Activated naive CD4-positive, alpha-beta T cell treated with anti-CD3 and anti-CD28 coated beads for 36 hours (primary cell): ENCODE measurements around the gene TMEM266. TPM values are rescaled to one million over a fixed set of nuclear protein-coding genes. Genes with fewer than 3 reads are reported as not detected.

Source experiments
- CTCF ChIA-PET: fragments of 350-600 bp; sonication (Branson Sonifier 250); formaldehyde crosslinking; loops from one replicate; lab custom pipeline; 2021; ENCODE audit warnings: antibody characterized with exemption; lab: Charles Lee
- DNase-seq: peaks from one replicate; pipeline ENCODE4 v3.0.0-alpha.2; 2020
- H3K27ac Mint-ChIP-seq: one replicate; pipeline ENCODE4 v1.8.0; 2021; ENCODE audit warnings: mild to moderate bottlenecking, mixed read lengths
- H3K27me3 Mint-ChIP-seq: one replicate; pipeline ENCODE4 v1.8.0; 2021; ENCODE audit warnings: low read depth, mixed read lengths
- H3K36me3 Mint-ChIP-seq: one replicate; pipeline ENCODE4 v1.8.0; 2021; ENCODE audit warnings: low read depth, mixed read lengths
- H3K4me1 Mint-ChIP-seq: one replicate; pipeline ENCODE4 v1.8.0; 2021; ENCODE audit warnings: low read depth, mixed read lengths
- H3K4me3 Mint-ChIP-seq: one replicate; pipeline ENCODE4 v1.8.0; 2021; ENCODE audit warnings: mild to moderate bottlenecking, moderate library complexity, mixed read lengths
- H3K9me3 Mint-ChIP-seq: one replicate; pipeline ENCODE4 v1.8.0; 2021; ENCODE audit warnings: mixed read lengths
- intact Hi-C: fragments of 100-400 bp; cut with micrococcal nuclease; formaldehyde crosslinking; loops from one replicate; pipeline ENCODE4 v1.15.1; 2023
- total RNA-seq, 2 experiments: library from RNA; stranded (reverse); gene quantifications; one replicate each; pipeline ENCODE4 v1.2.3, GENCODE V29; 2021

TMEM266 gene
- total RNA-seq, 2 experiments from 2014 or later = not detected

GRCh38 chr15:76158815-76159214, 99.0 kb downstream of the TMEM266 start:
- intact Hi-C loops = no loop called here
- peaks cover 6% of the 10 kb centered on the region for H3K4me1 Mint-ChIP-seq
- no peak overlapping the region for H3K27ac Mint-ChIP-seq
- no peak for DNase-seq
- no peaks in the 10 kb centered on the region for H3K36me3 Mint-ChIP-seq
- no peaks in the 10 kb centered on the region for H3K27me3 Mint-ChIP-seq
- no peak overlapping the region for H3K4me3 Mint-ChIP-seq
- CTCF ChIA-PET = interaction anchor here (0.6 to 1.6 kb wide), 2 partner anchors 8 to 10 kb away, joined by 3 to 4 read pairs; no protein-coding TSS in a partner anchor
- no peaks in the 10 kb centered on the region for H3K9me3 Mint-ChIP-seq

- intact Hi-C loops = no loop called here
- Mint-ChIP-seq H3K4me1 (peaks cover 6% of the 10 kb centered on the region), H3K27me3 (no peaks in the 10 kb centered on the region), H3K27ac (no peak overlapping the region), H3K9me3 (no peaks in the 10 kb centered on the region), H3K4me3 (no peak overlapping the region), H3K36me3 (no peaks in the 10 kb centered on the region)
- CTCF ChIA-PET = interaction anchor here (0.6 kb wide), 1 partner anchor 8 kb away, joined by 3 read pairs; no protein-coding TSS in a partner anchor
- DNase-seq = no peak
These were observed 99.5 kb downstream of the TMEM266 start for GRCh38 chr15:76159282-76159681.

GRCh38 chr15:76160426-76161152, 100.8 kb downstream of the TMEM266 start:
- intact Hi-C loops = no loop called here
- CTCF ChIA-PET = no interaction called here
- DNase-seq = no peak
- H3K4me1 Mint-ChIP-seq = peaks cover 2% of the 10 kb centered on the region
- no peaks in the 10 kb centered on the region for H3K27me3 Mint-ChIP-seq
- no peaks in the 10 kb centered on the region for H3K9me3 Mint-ChIP-seq
- no peak overlapping the region for H3K4me3 Mint-ChIP-seq
- H3K27ac Mint-ChIP-seq = no peak overlapping the region
- H3K36me3 Mint-ChIP-seq = no peaks in the 10 kb centered on the region

- CTCF ChIA-PET = interaction anchor here (1.3 kb wide), 1 partner anchor 103 kb away, joined by 3 read pairs; no protein-coding TSS in a partner anchor
- intact Hi-C loops = no loop called here
- H3K4me3 Mint-ChIP-seq = no peak overlapping the region
These were observed 101.6 kb downstream of the TMEM266 start for GRCh38 chr15:76161153-76162035.

GRCh38 chr15:76162036-76162398, 102.2 kb downstream of the TMEM266 start:
- no peak overlapping the region for H3K27ac Mint-ChIP-seq
- H3K36me3 Mint-ChIP-seq = no peaks in the 10 kb centered on the region
- no peaks in the 10 kb centered on the region for H3K9me3 Mint-ChIP-seq
- DNase-seq = no peak
- no peaks in the 10 kb centered on the region for H3K4me1 Mint-ChIP-seq
- no peaks in the 10 kb centered on the region for H3K27me3 Mint-ChIP-seq
- H3K4me3 Mint-ChIP-seq = no peak overlapping the region
- CTCF ChIA-PET = interaction anchor here (1.3 to 2.2 kb wide), 2 partner anchors 12 to 104 kb away, joined by 3 to 8 read pairs; no protein-coding TSS in a partner anchor
- intact Hi-C loops = no loop called here

More at GRCh38 chr15:76161153-76162035, 101.6 kb downstream of the TMEM266 start:
- Mint-ChIP-seq H3K36me3 (no peaks in the 10 kb centered on the region), H3K27me3 (no peaks in the 10 kb centered on the region), H3K4me1 (no peaks in the 10 kb centered on the region), H3K27ac (no peak overlapping the region), H3K9me3 (no peaks in the 10 kb centered on the region)
- no peak for DNase-seq

GRCh38 chr15:76162784-76163456, 103.1 kb downstream of the TMEM266 start:
- no peak for DNase-seq
- CTCF ChIA-PET = interaction anchor here (1.1 to 2.2 kb wide), 3 partner anchors 13 to 105 kb away, joined by 3 to 8 read pairs (median 3); no protein-coding TSS in a partner anchor
- Mint-ChIP-seq H3K9me3 (no peaks in the 10 kb centered on the region), H3K36me3 (no peaks in the 10 kb centered on the region), H3K27ac (no peak overlapping the region), H3K4me1 (no peaks in the 10 kb centered on the region), H3K27me3 (no peaks in the 10 kb centered on the region), H3K4me3 (no peak overlapping the region)
- intact Hi-C loops = no loop called here

GRCh38 chr15:76163457-76164295, 103.9 kb downstream of the TMEM266 start:
- CTCF ChIA-PET = interaction anchor here (0.7 to 2.2 kb wide), 3 partner anchors 13 to 16 kb away, joined by 3 to 8 read pairs (median 3); no protein-coding TSS in a partner anchor
- no peak for DNase-seq
- intact Hi-C loops = no loop called here
- Mint-ChIP-seq H3K27ac (no peak overlapping the region), H3K9me3 (no peaks in the 10 kb centered on the region), H3K4me1 (no peaks in the 10 kb centered on the region), H3K36me3 (no peaks in the 10 kb centered on the region), H3K4me3 (no peak overlapping the region), H3K27me3 (no peaks in the 10 kb centered on the region)

- Mint-ChIP-seq H3K36me3 (no peaks in the 10 kb centered on the region), H3K27ac (no peak overlapping the region), H3K4me1 (no peaks in the 10 kb centered on the region), H3K4me3 (no peak overlapping the region), H3K9me3 (no peaks in the 10 kb centered on the region), H3K27me3 (no peaks in the 10 kb centered on the region)
- CTCF ChIA-PET = interaction anchor here (0.7 kb wide), 1 partner anchor 16 kb away, joined by 3 read pairs; no protein-coding TSS in a partner anchor
- intact Hi-C loops = no loop called here
- no peak for DNase-seq
These were observed 104.8 kb downstream of the TMEM266 start for GRCh38 chr15:76164602-76165001.

- no peak for DNase-seq
- no peak overlapping the region for H3K27ac Mint-ChIP-seq
- CTCF ChIA-PET = no interaction called here
- no peak overlapping the region for H3K4me3 Mint-ChIP-seq
- H3K27me3 Mint-ChIP-seq = no peaks in the 10 kb centered on the region
- H3K36me3 Mint-ChIP-seq = no peaks in the 10 kb centered on the region
- no peaks in the 10 kb centered on the region for H3K4me1 Mint-ChIP-seq
- intact Hi-C loops = no loop called here
- H3K9me3 Mint-ChIP-seq = no peaks in the 10 kb centered on the region
These were observed 106.2 kb downstream of the TMEM266 start for GRCh38 chr15:76165951-76166350.

GRCh38 chr15:76168237-76168984, 108.6 kb downstream of the TMEM266 start:
- CTCF ChIA-PET = no interaction called here
- no peaks in the 10 kb centered on the region for H3K4me1 Mint-ChIP-seq
- no peak overlapping the region for H3K4me3 Mint-ChIP-seq
- no peak for DNase-seq
- H3K27ac Mint-ChIP-seq = no peak overlapping the region
- intact Hi-C loops = no loop called here
- H3K9me3 Mint-ChIP-seq = no peaks in the 10 kb centered on the region
- no peaks in the 10 kb centered on the region for H3K36me3 Mint-ChIP-seq
- peaks cover 6% of the 10 kb centered on the region for H3K27me3 Mint-ChIP-seq

GRCh38 chr15:76169018-76169417, 109.2 kb downstream of the TMEM266 start:
- peaks cover 8% of the 10 kb centered on the region for H3K27me3 Mint-ChIP-seq
- no peak overlapping the region for H3K27ac Mint-ChIP-seq
- H3K4me3 Mint-ChIP-seq = no peak overlapping the region
- intact Hi-C loops = no loop called here
- no peaks in the 10 kb centered on the region for H3K4me1 Mint-ChIP-seq
- H3K9me3 Mint-ChIP-seq = no peaks in the 10 kb centered on the region
- no peaks in the 10 kb centered on the region for H3K36me3 Mint-ChIP-seq
- CTCF ChIA-PET = no interaction called here
- DNase-seq = no peak
